ENCODE data around the gene OR51B5. TPM values are rescaled to one million over a fixed set of nuclear protein-coding genes. Genes with fewer than 3 reads are reported as not detected.

OR51B5 gene
- total and polyA plus RNA-seq, 2 of the 13 experiments (the other 11 are each of a cell fraction or from before 2014, with no cell fraction given) = 0.16 to 0.18 TPM

DNA sequence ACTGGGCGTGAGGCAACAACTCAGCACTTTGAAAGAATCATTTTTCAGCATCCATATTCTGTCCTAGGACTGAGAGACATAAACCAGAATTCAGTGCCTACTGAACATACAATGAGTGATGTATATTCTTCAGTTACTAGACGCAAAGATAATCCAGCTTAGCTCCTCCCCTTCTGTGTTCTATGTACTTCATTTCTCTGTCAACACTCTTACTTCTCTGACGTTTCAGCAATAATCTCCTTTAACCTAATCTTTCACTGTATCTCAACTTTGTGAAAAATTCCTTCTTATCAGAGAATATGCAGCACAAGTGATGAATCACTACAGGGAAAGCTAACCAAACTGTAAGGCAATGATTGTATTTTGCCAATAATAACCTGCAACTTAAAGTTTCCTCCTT, 2.5 kb upstream of the OR51B5 start:
- POLR2A ChIA-PET = no interaction called here
- Histone ChIP-seq H3K9me3 (ENCODE audit: low read length) (no peaks in the 10 kb centered on the region), H3K4me3 (replicated peaks in 1 of 3; ENCODE audit: insufficient read depth in 1 of 3, low read depth in 2 of 3, low read length in 3 of 3) (no peak overlapping the region), H3K27me3 (ENCODE audit: control insufficient read depth in 1 of 2, insufficient read depth in 2 of 2, low read length in 2 of 2) (no peaks in the 10 kb centered on the region), H3K4me2 (ENCODE audit: low read depth, low read length) (no peak overlapping the region), H4K20me1 (ENCODE audit: insufficient read depth, low read length) (no peaks in the 10 kb centered on the region), H3K79me2 (ENCODE audit: insufficient read depth, low read length) (no peaks in the 10 kb centered on the region), H3K27ac (ENCODE audit: extremely low read length, insufficient read depth, low read length) (no peak overlapping the region), H3K36me3 (replicated peaks in 1 of 2; ENCODE audit: control insufficient read depth in 1 of 2, insufficient read depth in 2 of 2, low read length in 2 of 2) (no peaks in the 10 kb centered on the region), H2AFZ (ENCODE audit: low read length) (no peak overlapping the region), H3K4me1 (ENCODE audit: insufficient read depth, low read length) (no peaks in the 10 kb centered on the region), H3K9ac (ENCODE audit: insufficient read depth, low read depth, low read length) (no peak overlapping the region)
- intact Hi-C loops (cut with micrococcal nuclease; ENCODE audit: unreplicated experiment) (no loop called here), in situ Hi-C loops (cut with HindIII; ENCODE audit: extremely low pct_ligation_motif_present, low pct_unique_long_range_greater_than_20kb) (no loop called here)
- no TSS peak for BruUV-seq (replicated peaks)
- DNase-seq (ENCODE audit: low spot score) (no peak), FAIRE-seq (no peak), ATAC-seq (no peak)
- WGBS (ENCODE audit: low lambda C conversion rate) = 4% methylated on average over 3 of the region's 3 CpGs
- CTCF ChIA-PET (ENCODE audit: low intra/inter-chr PET ratio, low total read pairs) = no interaction called here
- no peak for TF ChIP-seq ZNF605 (CRISPR knock-in tag; IDR thresholded peaks at IDR 0.05)
- TF ChIP-seq ZNF446 (CRISPR knock-in tag; IDR thresholded peaks at IDR 0.05) = no peak
- TF ChIP-seq, protein P1, sequence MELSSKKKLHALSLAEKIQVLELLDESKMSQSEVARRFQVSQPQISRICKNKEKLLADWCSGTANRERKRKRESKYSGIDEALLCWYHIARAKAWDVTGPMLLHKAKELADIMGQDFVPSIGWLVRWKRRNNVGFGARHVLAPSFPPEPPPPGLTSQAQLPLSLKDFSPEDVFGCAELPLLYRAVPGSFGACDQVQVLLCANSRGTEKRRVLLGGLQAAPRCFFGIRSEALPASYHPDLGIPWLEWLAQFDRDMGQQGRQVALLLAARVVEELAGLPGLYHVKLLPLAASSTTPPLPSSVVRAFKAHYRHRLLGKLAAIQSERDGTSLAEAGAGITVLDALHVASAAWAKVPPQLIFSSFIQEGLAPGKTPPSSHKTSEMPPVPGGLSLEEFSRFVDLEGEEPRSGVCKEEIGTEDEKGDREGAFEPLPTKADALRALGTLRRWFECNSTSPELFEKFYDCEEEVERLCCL (CRISPR knock-in tag; IDR thresholded peaks at IDR 0.05; ENCODE audit: borderline replicate concordance) = no peak
- TF ChIP-seq, protein P2, sequence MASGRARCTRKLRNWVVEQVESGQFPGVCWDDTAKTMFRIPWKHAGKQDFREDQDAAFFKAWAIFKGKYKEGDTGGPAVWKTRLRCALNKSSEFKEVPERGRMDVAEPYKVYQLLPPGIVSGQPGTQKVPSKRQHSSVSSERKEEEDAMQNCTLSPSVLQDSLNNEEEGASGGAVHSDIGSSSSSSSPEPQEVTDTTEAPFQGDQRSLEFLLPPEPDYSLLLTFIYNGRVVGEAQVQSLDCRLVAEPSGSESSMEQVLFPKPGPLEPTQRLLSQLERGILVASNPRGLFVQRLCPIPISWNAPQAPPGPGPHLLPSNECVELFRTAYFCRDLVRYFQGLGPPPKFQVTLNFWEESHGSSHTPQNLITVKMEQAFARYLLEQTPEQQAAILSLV (CRISPR knock-in tag; IDR thresholded peaks at IDR 0.05; ENCODE audit: borderline replicate concordance) = no peak
- no peak for TF ChIP-seq JARID2 (CRISPR knock-in tag; IDR thresholded peaks at IDR 0.05; ENCODE audit: insufficient replicate concordance)
- no peak for TF ChIP-seq ZNF557 (CRISPR knock-in tag; IDR thresholded peaks at IDR 0.05)
- TF ChIP-seq MYC (CRISPR knock-in tag; IDR thresholded peaks at IDR 0.05; ENCODE audit: borderline replicate concordance) = no peak
- TF ChIP-seq TGIF2 (CRISPR knock-in tag; IDR thresholded peaks at IDR 0.05) = no peak
- TF ChIP-seq CBX1 (IDR thresholded peaks at IDR 0.05; ENCODE audit: low read depth) = no peak
- no peak for TF ChIP-seq ZNF501 (CRISPR knock-in tag; IDR thresholded peaks at IDR 0.05)
- TF ChIP-seq, protein P3, sequence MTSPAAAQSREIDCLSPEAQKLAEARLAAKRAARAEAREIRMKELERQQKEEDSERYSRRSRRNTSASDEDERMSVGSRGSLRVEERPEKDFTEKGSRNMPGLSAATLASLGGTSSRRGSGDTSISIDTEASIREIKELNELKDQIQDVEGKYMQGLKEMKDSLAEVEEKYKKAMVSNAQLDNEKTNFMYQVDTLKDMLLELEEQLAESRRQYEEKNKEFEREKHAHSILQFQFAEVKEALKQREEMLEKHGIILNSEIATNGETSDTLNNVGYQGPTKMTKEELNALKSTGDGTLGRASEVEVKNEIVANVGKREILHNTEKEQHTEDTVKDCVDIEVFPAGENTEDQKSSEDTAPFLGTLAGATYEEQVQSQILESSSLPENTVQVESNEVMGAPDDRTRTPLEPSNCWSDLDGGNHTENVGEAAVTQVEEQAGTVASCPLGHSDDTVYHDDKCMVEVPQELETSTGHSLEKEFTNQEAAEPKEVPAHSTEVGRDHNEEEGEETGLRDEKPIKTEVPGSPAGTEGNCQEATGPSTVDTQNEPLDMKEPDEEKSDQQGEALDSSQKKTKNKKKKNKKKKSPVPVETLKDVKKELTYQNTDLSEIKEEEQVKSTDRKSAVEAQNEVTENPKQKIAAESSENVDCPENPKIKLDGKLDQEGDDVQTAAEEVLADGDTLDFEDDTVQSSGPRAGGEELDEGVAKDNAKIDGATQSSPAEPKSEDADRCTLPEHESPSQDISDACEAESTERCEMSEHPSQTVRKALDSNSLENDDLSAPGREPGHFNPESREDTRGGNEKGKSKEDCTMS (CRISPR knock-in tag; conservative IDR thresholded peaks at IDR 0.05) = no peak

All from HepG2 (cell line).